Measurements from ENCODE around the gene KRTAP10-3.
"Not testable (repeated sequence)": the region's sequence is repeated elsewhere in the genome, so short reads cannot be mapped to it uniquely, and the experiment has no call there.

The KRTAP10-3 gene

DNA sequence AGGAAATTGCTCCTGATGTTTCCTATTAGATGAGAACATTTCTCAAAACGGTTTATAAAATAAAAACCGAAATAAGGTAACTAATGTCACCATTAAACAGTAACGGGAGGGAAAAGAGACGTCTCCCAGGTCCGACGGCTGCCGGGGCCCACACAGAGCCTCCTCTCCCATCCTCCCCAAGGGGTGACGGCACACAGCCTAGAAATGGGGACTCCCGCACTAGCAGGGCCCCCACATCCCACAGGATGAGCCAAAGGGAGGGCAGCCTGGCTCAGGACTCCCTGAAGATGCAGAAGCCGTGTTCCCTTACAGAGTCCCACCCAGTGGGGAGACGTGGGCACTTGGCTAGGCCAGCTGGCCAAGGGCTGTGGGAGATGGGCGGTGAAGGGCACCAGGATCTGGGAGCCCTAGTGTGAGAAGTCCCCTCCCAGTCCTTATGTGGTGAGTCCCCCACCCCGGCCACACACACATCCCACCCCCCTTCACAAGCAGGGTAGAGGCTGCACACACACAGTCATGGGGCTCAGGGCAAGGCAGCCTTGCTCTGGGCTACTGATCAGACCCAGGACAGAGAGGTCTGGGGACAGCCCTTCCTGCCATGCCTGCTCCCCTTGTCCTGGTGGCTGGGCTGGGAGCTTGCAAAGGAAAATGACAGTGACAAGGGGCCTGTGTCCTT lies 3.3 kb downstream of the KRTAP10-3 start:
- DNase-seq (ENCODE audit: low read depth) = no peak
- no peak overlapping the region for H3K4me3 ChIP-seq (ENCODE audit: low read depth, low read length)
- TF ChIP-seq, protein P1, sequence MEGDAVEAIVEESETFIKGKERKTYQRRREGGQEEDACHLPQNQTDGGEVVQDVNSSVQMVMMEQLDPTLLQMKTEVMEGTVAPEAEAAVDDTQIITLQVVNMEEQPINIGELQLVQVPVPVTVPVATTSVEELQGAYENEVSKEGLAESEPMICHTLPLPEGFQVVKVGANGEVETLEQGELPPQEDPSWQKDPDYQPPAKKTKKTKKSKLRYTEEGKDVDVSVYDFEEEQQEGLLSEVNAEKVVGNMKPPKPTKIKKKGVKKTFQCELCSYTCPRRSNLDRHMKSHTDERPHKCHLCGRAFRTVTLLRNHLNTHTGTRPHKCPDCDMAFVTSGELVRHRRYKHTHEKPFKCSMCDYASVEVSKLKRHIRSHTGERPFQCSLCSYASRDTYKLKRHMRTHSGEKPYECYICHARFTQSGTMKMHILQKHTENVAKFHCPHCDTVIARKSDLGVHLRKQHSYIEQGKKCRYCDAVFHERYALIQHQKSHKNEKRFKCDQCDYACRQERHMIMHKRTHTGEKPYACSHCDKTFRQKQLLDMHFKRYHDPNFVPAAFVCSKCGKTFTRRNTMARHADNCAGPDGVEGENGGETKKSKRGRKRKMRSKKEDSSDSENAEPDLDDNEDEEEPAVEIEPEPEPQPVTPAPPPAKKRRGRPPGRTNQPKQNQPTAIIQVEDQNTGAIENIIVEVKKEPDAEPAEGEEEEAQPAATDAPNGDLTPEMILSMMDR (IDR thresholded peaks at IDR 0.05; ENCODE audit: low read depth, low read length, missing control alignments) = no peak

DNA sequence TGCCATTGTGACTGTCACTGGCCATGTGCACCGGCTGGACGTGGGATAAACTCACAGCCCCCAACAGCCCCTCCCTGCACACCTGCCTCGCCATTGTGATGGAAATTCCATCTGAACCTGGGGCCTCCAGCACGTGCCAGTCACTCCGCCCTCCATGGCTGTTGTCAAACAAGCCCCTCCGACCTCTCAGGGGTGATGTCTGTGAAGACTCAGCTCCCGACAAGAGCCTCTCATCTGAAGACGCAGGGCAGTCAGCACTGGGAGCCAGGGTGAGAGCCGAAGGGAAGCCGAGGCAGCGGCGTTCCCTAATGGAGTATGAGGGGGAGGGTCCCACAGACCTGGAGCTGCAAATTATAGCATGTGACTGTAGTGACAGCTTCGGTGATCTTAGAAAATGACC lies 5.9 kb downstream of the KRTAP10-3 start:
- TF ChIP-seq, protein P1 (IDR thresholded peaks at IDR 0.05; ENCODE audit: low read depth, low read length, missing control alignments) = no peak
- H3K4me3 ChIP-seq (ENCODE audit: low read depth, low read length) = no peak overlapping the region
- DNase-seq (ENCODE audit: low read depth) = no peak

DNA sequence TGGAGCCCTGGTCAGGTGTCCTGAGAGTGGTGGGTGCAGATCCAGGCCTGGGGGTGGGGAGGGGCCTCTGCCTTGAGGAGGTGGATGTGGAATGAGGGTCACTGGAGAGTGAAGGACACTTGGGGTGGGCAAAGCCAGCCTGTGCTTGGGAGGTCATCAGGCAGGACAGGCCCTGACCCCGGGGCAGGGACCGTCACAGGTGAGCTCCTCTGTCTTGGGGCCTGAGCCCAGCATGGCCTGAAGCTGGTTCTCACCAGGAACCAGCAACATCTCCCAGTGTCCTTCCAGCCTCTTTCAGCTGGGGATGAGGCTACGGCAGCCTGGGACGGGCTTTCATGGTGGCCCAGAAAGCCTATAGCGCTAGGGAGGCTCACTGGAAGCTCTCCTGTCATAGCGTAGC lies 6.5 kb downstream of the KRTAP10-3 start:
- H3K4me3 ChIP-seq (ENCODE audit: low read depth, low read length) = no peak overlapping the region
- no peak for DNase-seq (ENCODE audit: low read depth)
- TF ChIP-seq, protein P1 (IDR thresholded peaks at IDR 0.05; ENCODE audit: low read depth, low read length, missing control alignments) = no peak

DNA sequence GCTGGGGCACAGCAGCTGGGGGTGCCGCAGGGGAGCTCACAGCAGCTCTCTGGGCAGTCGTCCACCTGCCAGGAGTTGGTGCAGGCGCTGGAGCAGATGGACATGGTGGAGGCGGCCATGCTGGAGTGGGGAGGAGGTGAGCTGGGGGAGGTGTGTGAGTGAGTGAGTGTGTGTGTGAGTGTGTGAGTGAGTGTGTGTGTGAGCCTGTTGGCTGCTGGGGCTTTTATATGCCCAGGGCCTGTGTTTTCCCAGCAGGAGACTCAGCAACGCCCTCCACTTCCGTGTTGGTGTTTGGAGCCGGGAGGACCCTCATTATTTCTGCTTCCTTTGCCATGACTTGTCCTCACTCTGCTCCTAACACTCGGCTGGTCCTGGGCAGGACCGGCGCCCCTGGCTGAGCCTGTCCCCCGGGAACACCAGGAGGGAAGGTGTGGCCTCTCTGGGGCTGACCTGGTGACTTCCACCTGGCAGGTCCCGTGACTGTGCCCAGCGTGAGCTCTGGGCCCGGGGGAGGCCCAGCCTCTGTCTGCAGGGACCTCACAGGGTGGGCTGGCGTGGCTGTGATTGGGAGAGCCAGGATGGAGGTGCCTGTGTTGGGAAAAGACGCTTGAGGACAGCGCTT lies 7.1 kb downstream of the KRTAP10-3 start, which contains the start of gene KRTAP10-2:
Gene KRTAP10-2 (minus strand): TSS at position 166 of the 622 bp plus-strand sequence. CDS start 47 bp downstream, at position 119.
- H3K4me3 ChIP-seq (ENCODE audit: low read depth, low read length) = no peak within 1 kb of the TSS
- TF ChIP-seq, protein P1 (IDR thresholded peaks at IDR 0.05; ENCODE audit: low read depth, low read length, missing control alignments) = no peak
- no peak for DNase-seq (ENCODE audit: low read depth)

DNA sequence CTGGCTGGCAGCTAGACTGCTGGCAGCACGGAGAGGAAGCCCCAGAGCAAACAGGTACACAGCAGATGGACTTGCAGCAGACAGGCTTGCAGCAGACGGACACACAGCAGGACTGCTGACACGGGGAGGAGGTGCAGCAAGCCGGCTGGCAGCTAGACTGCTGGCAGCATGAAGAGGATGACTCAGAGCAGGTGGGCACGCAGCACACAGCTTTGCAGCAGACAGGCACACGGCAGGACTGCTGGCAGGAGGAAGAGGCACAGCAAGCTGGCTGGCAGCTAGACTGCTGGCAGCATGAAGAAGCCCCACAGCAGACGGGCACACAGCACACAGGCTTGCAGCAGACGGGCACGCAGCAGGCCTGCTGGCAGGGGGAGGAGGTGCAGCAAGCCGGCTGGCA lies 7.8 kb downstream of the KRTAP10-3 start:
- DNase-seq (ENCODE audit: low read depth) = no peak
- H3K4me3 ChIP-seq (ENCODE audit: low read depth, low read length) = no peak overlapping the region
- TF ChIP-seq, protein P1 (IDR thresholded peaks at IDR 0.05; ENCODE audit: low read depth, low read length, missing control alignments) = no peak

DNA sequence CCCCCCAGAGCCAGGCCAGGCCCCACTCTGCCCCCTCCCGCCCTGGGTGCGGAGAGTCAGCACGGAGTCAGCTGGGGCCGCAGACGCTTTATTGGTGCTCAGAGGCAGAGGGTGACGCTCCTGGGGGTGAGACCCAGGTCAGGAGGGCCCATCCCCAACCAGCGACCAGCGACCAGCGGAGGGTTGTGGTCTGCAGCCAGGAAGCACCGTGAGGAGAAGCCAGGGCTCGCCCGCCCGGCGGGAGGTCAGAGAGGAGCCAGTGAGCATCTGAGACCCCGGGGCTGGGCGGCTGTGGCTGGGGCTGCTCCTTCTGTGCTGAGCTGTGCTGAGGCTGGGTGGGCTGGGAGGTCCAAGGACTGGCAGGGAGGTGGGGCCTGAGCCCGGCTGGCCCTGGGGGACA lies 8.3 kb downstream of the KRTAP10-3 start:
- DNase-seq (ENCODE audit: low read depth) = not testable (repeated sequence)

DNA sequence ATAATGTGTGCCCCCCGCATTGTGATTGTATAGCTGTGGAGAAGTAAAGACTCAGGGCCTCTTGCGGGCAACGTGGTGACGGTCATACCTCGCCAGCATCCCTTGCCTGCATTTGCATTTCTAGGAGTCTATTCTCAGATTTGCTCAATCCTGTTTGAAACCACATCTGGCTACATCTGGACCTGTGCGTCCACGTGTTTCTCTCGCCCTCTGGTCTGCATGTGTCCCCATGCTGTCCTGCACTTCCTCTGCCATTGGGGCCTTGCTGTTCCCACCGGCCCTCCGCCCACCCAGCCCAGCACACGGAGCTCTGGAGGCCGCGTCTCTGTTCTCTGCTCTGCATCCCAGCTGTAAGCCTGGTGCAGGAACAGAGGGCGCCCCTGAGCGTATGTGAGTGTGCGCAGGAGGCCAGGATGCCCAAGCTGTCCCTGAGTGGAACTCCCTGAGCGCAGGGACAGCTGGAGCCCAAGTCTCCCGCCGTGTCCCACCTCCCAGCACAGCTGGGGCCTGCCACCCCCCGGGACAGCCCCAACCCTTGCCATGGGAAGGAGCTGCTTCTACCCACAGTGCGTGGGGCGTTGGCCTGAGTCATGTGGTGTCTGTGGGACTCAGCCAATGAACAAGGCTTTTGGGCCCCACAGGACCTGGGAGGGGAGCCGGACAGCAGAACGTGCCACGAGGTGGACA lies 8.9 kb downstream of the KRTAP10-3 start:
- TF ChIP-seq, protein P1 (IDR thresholded peaks at IDR 0.05; ENCODE audit: low read depth, low read length, missing control alignments) = no peak
- DNase-seq (ENCODE audit: low read depth) = no peak
- no peak overlapping the region for H3K4me3 ChIP-seq (ENCODE audit: low read depth, low read length)

More for the DNA sequence above, 8.3 kb downstream of the KRTAP10-3 start:
- not testable (repeated sequence) for H3K4me3 ChIP-seq (ENCODE audit: low read depth, low read length)

Data from GM12864 (cell line).